Panc1 (cell line): ENCODE results near the gene CGNL1. TPM values are rescaled to one million over a fixed set of nuclear protein-coding genes. Genes with fewer than 3 reads are reported as not detected.

ENCODE experiments used
- ATAC-seq: fragments of 200-7000 bp; cut with Tn5 transposase; 2 replicates; pipeline ENCODE4 v1.9.1; 2020; ENCODE audit warnings: mild to moderate bottlenecking, moderate library complexity
- BruUV-seq: library from RNA; stranded (reverse); fragments of 400-500 nt; replicated peaks from 2 replicates; lab custom pipeline; 2021; lab: Mats Ljungman, UMichigan
- CTCF ChIA-PET: fragments of 300-600 bp; sonication (Branson Sonifier 250); formaldehyde crosslinking; loops from one replicate; lab custom pipeline; 2022; ENCODE audit warnings: antibody characterized with exemption; lab: Charles Lee
- POLR2A ChIA-PET: fragments of 300-600 bp; sonication (Branson Sonifier 250); formaldehyde crosslinking; loops from one replicate; lab custom pipeline; 2022; ENCODE audit warnings: antibody characterized with exemption; lab: Charles Lee
- DNase-seq: peaks from one replicate; pipeline ENCODE4 v3.0.0-alpha.2; 2010; ENCODE audit warnings: low read depth, low spot score
- H3K27ac ChIP-seq: 2 replicates; pipeline ENCODE4 v1.5.1; 2011; ENCODE audit warnings: mild to moderate bottlenecking, low read length, inconsistent platforms
- H3K27me3 ChIP-seq: fragments of 200-500 bp; sonication (Bioruptor generic); 2 replicates; pipeline ENCODE4 v1.6.0; 2014; ENCODE audit warnings: low read length, inconsistent platforms; ENCODE audit not compliant: control insufficient read depth, insufficient read depth
- H3K36me3 ChIP-seq: fragments of 200-500 bp; sonication (Bioruptor generic); 2 replicates; pipeline ENCODE4 v1.5.1; 2014; ENCODE audit warnings: inconsistent platforms, mild to moderate bottlenecking, low read length, moderate library complexity; ENCODE audit not compliant: control insufficient read depth, insufficient read depth
- H3K4me1 ChIP-seq: 2 replicates; pipeline ENCODE4 v1.5.1; 2011; ENCODE audit warnings: inconsistent platforms, mild to moderate bottlenecking, low read length, moderate library complexity; ENCODE audit not compliant: control insufficient read depth, insufficient read depth
- H3K4me3 ChIP-seq, 2 experiments: 2 replicates each; pipeline ENCODE4 v1.5.1; 2011 to 2012; ENCODE audit warnings: low read depth in 2 of 2, low read length in 2 of 2, mild to moderate bottlenecking in 2 of 2, inconsistent platforms in 1 of 2, moderate library complexity in 1 of 2
- H3K9me3 ChIP-seq: fragments of 200-500 bp; sonication (Bioruptor generic); 2 replicates; pipeline ENCODE4 v1.5.1; 2014; ENCODE audit warnings: low read depth, mild to moderate bottlenecking, inconsistent platforms, low read length, moderate library complexity; ENCODE audit not compliant: control insufficient read depth, insufficient read depth
- CTCF ChIP-seq: fragments of 450-650 bp; IDR thresholded peaks from 2 replicates; pipeline ENCODE4 v1.5.1; 2017; ENCODE audit warnings: mild to moderate bottlenecking
- POLR2AphosphoS5 ChIP-seq: IDR thresholded peaks from 2 replicates; pipeline ENCODE4 v1.6.1; 2012; ENCODE audit warnings: mild to moderate bottlenecking, low read depth, low read length, moderate library complexity
- REST ChIP-seq, 2 experiments: IDR thresholded peaks; 2 replicates each; pipeline ENCODE4 v1.6.1; 2011 to 2012; ENCODE audit warnings: low read depth in 2 of 2, control low read depth in 1 of 2, low read length in 1 of 2, mild to moderate bottlenecking in 1 of 2, moderate library complexity in 1 of 2; ENCODE audit not compliant: insufficient read depth in 1 of 2
- SIN3A ChIP-seq: IDR thresholded peaks from 2 replicates; pipeline ENCODE4 v1.6.1; 2012; ENCODE audit warnings: low read depth, mild to moderate bottlenecking, low read length, moderate library complexity, borderline replicate concordance; ENCODE audit not compliant: insufficient read depth
- TCF7L2 ChIP-seq: IDR thresholded peaks from 2 replicates; pipeline ENCODE4 v1.6.1; 2011; ENCODE audit warnings: mild to moderate bottlenecking, low read depth, low read length, inconsistent platforms
- in situ Hi-C: cut with HindIII; loops from 2 replicates; pipeline ENCODE4 v1.10.0; 2016; ENCODE audit warnings: low sequenced_read_pairs, low pct_unique_long_range_greater_than_20kb
- intact Hi-C: fragments of 100-400 bp; cut with micrococcal nuclease; formaldehyde crosslinking; loops from one replicate; pipeline ENCODE4 v1.10.0; 2022; ENCODE audit not compliant: unreplicated experiment
- total RNA-seq: library from RNA; stranded (reverse); gene quantifications from one replicate; pipeline ENCODE4 v1.2.1, GENCODE V29; 2021; ENCODE audit not compliant: unreplicated experiment

CGNL1 gene
- total RNA-seq, 1 experiment from 2014 or later: 3.5 TPM

GRCh38 chr15:57550640-57551039 is 174.3 kb downstream of the CGNL1 start:
- in situ Hi-C loops: no loop called here

More at GRCh38 chr15:57550640-57551039, 174.3 kb downstream of the CGNL1 start:
- DNase-seq: no peak
- ChIA-PET CTCF (interaction anchor here (0.5 kb wide), 1 partner anchor 108 kb away, joined by 3 read pairs; no protein-coding TSS in a partner anchor), POLR2A (interaction anchor here (0.7 kb wide), 1 partner anchor 290 kb away, joined by 3 read pairs; no protein-coding TSS in a partner anchor)
- TF ChIP-seq TCF7L2 (no peak), CTCF (no peak), POLR2AphosphoS5 (no peak), REST (IDR thresholded peaks at IDR 0.05; ENCODE audit: insufficient read depth in 1 of 2, low read depth in 2 of 2, low read length in 1 of 2) (no peak), SIN3A (no peak)
- no peak for ATAC-seq
- Histone ChIP-seq H3K36me3 (no peaks in the 10 kb centered on the region), H3K27ac (no peak overlapping the region; the same call in 1 of the 2 replicates), H3K9me3 (no peaks in the 10 kb centered on the region), H3K27me3 (no peaks in the 10 kb centered on the region), H3K4me3 (no peak overlapping the region), H3K4me1 (peaks cover 13% of the 10 kb centered on the region)
- intact Hi-C loops: no loop called here
- no TSS peak for BruUV-seq
